Type B pancreatic cell (in vitro differentiated cells): Measurements from ENCODE around the gene ESR1. TPM values are rescaled to one million over a fixed set of nuclear protein-coding genes. Genes with fewer than 3 reads are reported as not detected.
"Not testable (repeated sequence)": the region's sequence is repeated elsewhere in the genome, so short reads cannot be mapped to it uniquely, and the experiment has no call there.

Experiments
- DNase-seq: peaks from one replicate; pipeline ENCODE4 v3.0.0; 2021; ENCODE audit warnings: mixed read lengths; ENCODE audit not compliant: unreplicated experiment; ENCODE audit errors: extremely low spot score
- H3K27ac Mint-ChIP-seq: 2 replicates; pipeline ENCODE4 v1.8.0; 2021; ENCODE audit warnings: mild to moderate bottlenecking, mixed read lengths
- H3K27me3 Mint-ChIP-seq: 2 replicates; pipeline ENCODE4 v1.8.0; 2021; ENCODE audit warnings: mixed read lengths
- H3K36me3 Mint-ChIP-seq: 2 replicates; pipeline ENCODE4 v1.8.0; 2021; ENCODE audit warnings: mixed read lengths
- H3K4me1 Mint-ChIP-seq: one replicate; pipeline ENCODE4 v1.8.0; 2021; ENCODE audit warnings: mixed read lengths; ENCODE audit not compliant: unreplicated experiment
- H3K4me3 Mint-ChIP-seq: 2 replicates; pipeline ENCODE4 v1.8.0; 2021; ENCODE audit warnings: mild to moderate bottlenecking, mixed read lengths
- H3K9me3 Mint-ChIP-seq: 2 replicates; pipeline ENCODE4 v1.8.0; 2021; ENCODE audit warnings: mixed read lengths
- total RNA-seq: library from RNA; stranded (reverse); gene quantifications from 2 replicates; pipeline ENCODE4 v1.2.1, GENCODE V29; 2021; ENCODE audit warnings: low replicate concordance
- TF ChIP-seq, protein P1 (sequence below): fragments of 200-600 bp; sonication (generic); conservative IDR thresholded peaks from 2 replicates; pipeline ENCODE4 v1.5.0; 2021; ENCODE audit warnings: antibody characterized with exemption, mild to moderate bottlenecking

Gene ESR1
- total RNA-seq, 1 donor from 2014 or later: 0.24 TPM

DNA sequence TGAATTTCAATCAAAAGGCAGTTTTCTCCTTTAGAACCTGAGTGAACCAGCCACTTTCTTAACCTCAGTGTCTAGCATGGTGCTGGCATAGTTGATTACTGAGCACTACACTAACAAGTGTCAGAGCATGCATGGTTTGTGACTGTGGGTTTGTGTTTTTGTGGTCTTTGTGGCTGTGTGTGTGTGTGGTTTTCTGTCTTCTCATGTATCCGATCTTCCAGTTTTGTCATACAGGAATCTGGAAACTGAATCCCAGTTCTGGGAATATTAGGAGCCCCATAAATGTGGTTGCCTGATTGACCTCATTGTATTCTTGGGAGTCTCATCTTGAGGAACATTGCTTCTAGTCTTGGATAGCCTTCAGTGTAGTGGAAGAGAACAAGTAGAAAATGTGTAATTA is 73.7 kb downstream of the ESR1 start:
- Mint-ChIP-seq H3K36me3 (no peaks in the 10 kb centered on the region), H3K27ac (no peak overlapping the region), H3K9me3 (no peaks in the 10 kb centered on the region), H3K27me3 (no peaks in the 10 kb centered on the region), H3K4me1 (no peaks in the 10 kb centered on the region), H3K4me3 (no peak overlapping the region)
- no peak for DNase-seq
- TF ChIP-seq, protein P1, sequence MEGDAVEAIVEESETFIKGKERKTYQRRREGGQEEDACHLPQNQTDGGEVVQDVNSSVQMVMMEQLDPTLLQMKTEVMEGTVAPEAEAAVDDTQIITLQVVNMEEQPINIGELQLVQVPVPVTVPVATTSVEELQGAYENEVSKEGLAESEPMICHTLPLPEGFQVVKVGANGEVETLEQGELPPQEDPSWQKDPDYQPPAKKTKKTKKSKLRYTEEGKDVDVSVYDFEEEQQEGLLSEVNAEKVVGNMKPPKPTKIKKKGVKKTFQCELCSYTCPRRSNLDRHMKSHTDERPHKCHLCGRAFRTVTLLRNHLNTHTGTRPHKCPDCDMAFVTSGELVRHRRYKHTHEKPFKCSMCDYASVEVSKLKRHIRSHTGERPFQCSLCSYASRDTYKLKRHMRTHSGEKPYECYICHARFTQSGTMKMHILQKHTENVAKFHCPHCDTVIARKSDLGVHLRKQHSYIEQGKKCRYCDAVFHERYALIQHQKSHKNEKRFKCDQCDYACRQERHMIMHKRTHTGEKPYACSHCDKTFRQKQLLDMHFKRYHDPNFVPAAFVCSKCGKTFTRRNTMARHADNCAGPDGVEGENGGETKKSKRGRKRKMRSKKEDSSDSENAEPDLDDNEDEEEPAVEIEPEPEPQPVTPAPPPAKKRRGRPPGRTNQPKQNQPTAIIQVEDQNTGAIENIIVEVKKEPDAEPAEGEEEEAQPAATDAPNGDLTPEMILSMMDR: no peak

DNA sequence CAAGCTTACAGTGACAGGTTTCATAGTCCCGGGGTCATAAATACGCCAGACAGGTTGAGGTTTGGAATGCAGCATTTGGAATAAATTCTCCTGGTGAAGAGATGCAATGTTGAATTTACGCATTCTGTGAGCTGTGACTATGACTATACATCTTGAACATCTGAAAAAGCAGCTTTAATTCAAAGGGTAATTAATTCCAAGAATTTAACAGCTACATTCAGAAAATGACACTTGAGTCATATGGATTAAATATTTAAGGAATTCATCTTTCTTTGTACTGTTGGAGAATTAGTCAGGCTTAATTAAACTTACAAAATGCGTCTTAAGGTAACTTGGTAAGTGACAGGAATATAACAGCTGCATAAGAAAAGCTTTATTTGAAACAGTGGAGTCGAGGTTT is 74.7 kb downstream of the ESR1 start:
- Mint-ChIP-seq H3K27me3 (no peaks in the 10 kb centered on the region), H3K9me3 (no peaks in the 10 kb centered on the region), H3K27ac (no peak overlapping the region), H3K4me1 (no peaks in the 10 kb centered on the region), H3K36me3 (no peaks in the 10 kb centered on the region), H3K4me3 (no peak overlapping the region)
- no peak for DNase-seq
- TF ChIP-seq, protein P1: no peak

DNA sequence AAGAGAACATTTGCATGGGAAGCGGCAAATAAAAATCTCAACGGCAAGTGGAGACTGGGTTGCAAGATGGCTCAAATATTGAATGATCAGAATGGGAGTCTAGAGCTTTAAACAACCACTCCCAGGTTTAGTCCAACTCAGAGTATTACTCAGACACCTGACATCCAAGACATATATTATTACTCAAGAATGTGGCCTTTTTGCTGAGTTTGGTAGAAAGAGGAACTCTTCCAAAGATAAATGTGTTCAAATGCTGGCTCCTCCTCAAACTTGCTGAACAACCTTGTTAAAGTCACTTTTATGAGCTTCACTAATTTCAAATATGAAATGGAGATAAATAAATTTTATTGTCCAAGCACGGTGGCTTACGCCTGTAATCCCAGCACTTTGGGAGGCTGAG is 77.8 kb downstream of the ESR1 start:
- no peaks in the 10 kb centered on the region for H3K4me1 Mint-ChIP-seq
- no peaks in the 10 kb centered on the region for H3K27me3 Mint-ChIP-seq
- H3K27ac Mint-ChIP-seq: no peak overlapping the region
- no peaks in the 10 kb centered on the region for H3K9me3 Mint-ChIP-seq
- no peaks in the 10 kb centered on the region for H3K36me3 Mint-ChIP-seq
- DNase-seq: no peak
- TF ChIP-seq, protein P1: no peak
- H3K4me3 Mint-ChIP-seq: no peak overlapping the region

DNA sequence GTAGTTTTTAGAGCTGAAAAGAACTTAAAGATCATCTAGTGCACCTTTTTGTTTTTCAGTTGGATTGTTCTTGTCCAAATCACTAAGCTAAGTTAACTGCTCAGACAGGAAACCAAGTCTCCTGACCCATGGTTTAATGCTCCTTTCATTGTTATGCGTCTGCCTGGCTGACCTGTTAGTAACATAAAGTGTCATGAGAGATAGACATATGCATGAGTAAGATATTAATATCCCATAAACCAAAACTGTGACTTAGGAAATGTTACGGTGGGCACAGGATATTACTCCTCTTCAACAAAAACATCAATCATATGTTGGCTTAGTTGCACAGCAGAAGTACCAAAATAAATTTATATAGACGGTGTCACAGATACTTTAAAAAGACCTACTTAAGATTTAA is 84.0 kb downstream of the ESR1 start:
- TF ChIP-seq, protein P1: no peak
- Mint-ChIP-seq H3K27me3 (no peaks in the 10 kb centered on the region), H3K9me3 (no peaks in the 10 kb centered on the region), H3K4me1 (no peaks in the 10 kb centered on the region), H3K36me3 (no peaks in the 10 kb centered on the region), H3K27ac (no peak overlapping the region), H3K4me3 (no peak overlapping the region)
- DNase-seq: no peak

DNA sequence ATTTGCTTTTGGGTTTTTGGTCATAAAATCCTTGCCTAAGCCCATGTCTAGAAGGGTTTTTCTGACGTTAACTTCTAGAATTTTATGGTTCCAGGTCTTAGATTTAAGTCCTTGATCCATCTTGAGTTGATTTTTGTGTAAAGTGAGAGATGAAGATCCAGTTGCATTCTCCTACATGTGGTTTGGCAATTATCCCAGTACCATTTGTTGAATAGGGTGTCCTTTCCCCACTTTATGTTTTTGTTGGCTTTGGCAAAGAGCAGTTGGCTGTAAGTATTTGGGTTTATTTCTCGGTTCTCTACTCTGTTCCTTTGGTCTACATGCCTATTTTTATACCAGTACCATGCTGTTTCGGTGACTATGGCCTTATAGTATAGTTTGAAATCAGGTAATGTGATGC is 86.9 kb downstream of the ESR1 start:
- not testable (repeated sequence) for H3K27me3 Mint-ChIP-seq, H3K9me3 Mint-ChIP-seq, H3K27ac Mint-ChIP-seq, H3K4me1 Mint-ChIP-seq, H3K4me3 Mint-ChIP-seq, DNase-seq, H3K36me3 Mint-ChIP-seq

DNA sequence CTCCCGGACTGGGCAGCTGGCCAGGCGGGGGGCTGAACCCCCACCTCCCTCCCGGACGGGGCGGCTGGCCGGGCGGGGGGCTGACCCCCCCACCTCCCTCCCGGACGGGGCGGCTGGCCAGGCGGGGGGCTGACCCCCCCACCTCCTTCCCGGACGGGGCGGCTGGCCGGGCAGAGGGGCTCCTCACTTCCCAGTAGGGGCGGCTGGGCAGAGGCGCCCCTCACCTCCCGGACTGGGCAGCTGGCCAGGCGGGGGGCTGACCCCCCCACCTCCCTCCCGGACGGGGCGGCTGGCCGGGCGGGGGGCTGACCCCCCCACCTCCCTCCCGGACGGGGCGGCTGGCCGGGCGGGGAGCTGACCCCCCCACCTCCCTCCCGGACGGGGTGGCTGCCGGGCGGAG is 91.7 kb downstream of the ESR1 start:
- H3K36me3 Mint-ChIP-seq, H3K27me3 Mint-ChIP-seq, H3K27ac Mint-ChIP-seq, H3K9me3 Mint-ChIP-seq, H3K4me3 Mint-ChIP-seq, DNase-seq, H3K4me1 Mint-ChIP-seq: not testable (repeated sequence)

DNA sequence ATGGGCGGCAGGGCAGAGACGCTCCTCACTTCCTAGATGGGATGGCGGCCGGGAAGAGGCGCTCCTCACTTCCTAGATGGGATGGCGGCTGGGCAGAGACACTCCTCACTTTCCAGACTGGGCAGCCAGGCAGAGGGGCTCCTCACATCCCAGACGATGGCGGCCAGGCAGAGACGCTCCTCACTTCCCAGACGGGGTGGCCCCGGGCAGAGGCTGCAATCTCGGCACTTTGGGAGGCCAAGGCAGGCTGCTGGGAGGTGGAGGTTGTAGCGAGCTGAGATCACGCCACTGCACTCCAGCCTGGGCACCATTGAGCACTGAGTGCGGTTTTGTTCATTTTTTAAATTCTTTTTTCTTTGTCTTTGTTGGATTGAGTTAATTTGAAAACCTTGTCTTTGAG is 92.3 kb downstream of the ESR1 start:
- H3K4me1 Mint-ChIP-seq, H3K27ac Mint-ChIP-seq, H3K27me3 Mint-ChIP-seq, H3K4me3 Mint-ChIP-seq, DNase-seq, H3K9me3 Mint-ChIP-seq, H3K36me3 Mint-ChIP-seq: not testable (repeated sequence)
